Thyroid gland (tissue), 4 donors: Measurements from ENCODE around the gene SLC25A45.

Experiments
- POLR2A ChIP-seq, 2 donors: fragments of 450-650 bp; IDR thresholded peaks; one replicate each; pipeline ENCODE4 v1.6.1; 2017; ENCODE audit warnings: antibody characterized with exemption in 2 of 2, mild to moderate bottlenecking in 2 of 2, moderate library complexity in 1 of 2
- TF ChIP-seq, protein P1 (sequence below), 6 experiments: fragments of 200-600 bp in 3 of 6; fragments of 450-650 bp in 3 of 6; sonication (generic) in 3 of 6; IDR thresholded peaks; one replicate each; pipeline ENCODE4 v1.5.1; 2016 to 2019; ENCODE audit warnings: antibody characterized with exemption in 6 of 6, mild to moderate bottlenecking in 2 of 6, inconsistent platforms in 1 of 6, moderate library complexity in 1 of 6

DNA sequence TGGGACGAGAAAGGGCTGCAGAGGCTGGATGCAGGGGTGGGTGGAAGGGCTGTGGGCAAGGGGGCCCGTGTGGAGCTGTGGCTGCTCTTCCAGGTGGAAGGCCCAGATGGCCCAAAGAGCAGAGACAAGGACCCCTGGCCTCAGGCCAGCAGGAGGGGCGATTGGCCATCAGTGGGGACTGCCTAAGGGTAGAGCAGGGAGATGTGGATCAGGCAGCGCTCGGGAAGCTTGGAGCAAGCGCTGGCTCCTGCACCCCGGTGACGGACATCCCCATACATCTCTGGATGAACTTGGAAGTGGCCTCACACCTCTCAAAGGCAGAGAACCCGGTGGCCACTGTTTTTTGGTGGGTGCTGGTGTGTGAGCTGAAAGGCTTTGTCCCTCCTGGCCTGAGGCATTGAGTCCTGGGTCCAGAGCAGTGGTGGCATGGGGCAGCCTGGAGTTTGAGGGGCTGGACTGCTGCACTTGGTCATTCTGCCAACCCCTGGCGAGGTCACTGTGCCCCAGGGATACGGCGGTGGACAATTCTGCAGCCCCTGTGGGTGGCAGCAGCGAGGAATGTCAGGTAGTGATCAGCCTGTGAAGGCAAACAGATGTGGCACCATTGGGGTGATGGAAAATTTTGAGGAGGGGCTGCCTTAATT, 9.9 kb upstream of the SLC25A45 start:
- no peak for TF ChIP-seq POLR2A (IDR thresholded peaks at IDR 0.05)
- TF ChIP-seq, protein P1, sequence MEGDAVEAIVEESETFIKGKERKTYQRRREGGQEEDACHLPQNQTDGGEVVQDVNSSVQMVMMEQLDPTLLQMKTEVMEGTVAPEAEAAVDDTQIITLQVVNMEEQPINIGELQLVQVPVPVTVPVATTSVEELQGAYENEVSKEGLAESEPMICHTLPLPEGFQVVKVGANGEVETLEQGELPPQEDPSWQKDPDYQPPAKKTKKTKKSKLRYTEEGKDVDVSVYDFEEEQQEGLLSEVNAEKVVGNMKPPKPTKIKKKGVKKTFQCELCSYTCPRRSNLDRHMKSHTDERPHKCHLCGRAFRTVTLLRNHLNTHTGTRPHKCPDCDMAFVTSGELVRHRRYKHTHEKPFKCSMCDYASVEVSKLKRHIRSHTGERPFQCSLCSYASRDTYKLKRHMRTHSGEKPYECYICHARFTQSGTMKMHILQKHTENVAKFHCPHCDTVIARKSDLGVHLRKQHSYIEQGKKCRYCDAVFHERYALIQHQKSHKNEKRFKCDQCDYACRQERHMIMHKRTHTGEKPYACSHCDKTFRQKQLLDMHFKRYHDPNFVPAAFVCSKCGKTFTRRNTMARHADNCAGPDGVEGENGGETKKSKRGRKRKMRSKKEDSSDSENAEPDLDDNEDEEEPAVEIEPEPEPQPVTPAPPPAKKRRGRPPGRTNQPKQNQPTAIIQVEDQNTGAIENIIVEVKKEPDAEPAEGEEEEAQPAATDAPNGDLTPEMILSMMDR (IDR thresholded peaks at IDR 0.05): no peak
